Brain microvascular endothelial cell (primary cell): Measurements from ENCODE around the gene PTCHD1.

Source experiments
- DNase-seq: peaks from one replicate; pipeline ENCODE4 v3.0.0-alpha.2; 2020
- H3K27ac ChIP-seq: fragments of 250-450 bp; sonication (Bioruptor Pico); 2 replicates; pipeline ENCODE4 v1.5.1; 2020; ENCODE audit warnings: mild to moderate bottlenecking, moderate library complexity
- H3K27me3 ChIP-seq: fragments of 250-450 bp; sonication (Bioruptor Pico); replicated peaks from 2 replicates; pipeline ENCODE4 v1.5.1; 2020; ENCODE audit warnings: mild to moderate bottlenecking
- H3K36me3 ChIP-seq: fragments of 250-450 bp; sonication (Bioruptor Pico); replicated peaks from 2 replicates; pipeline ENCODE4 v1.5.1; 2020; ENCODE audit warnings: mild to moderate bottlenecking
- H3K4me3 ChIP-seq: 2 replicates; pipeline ENCODE4 v1.5.1; 2011; ENCODE audit warnings: low read depth, mild to moderate bottlenecking, control low read depth, low read length, moderate library complexity
- CTCF ChIP-seq: IDR thresholded peaks from 2 replicates; pipeline ENCODE4 v1.5.1; 2011; ENCODE audit warnings: low read depth, mild to moderate bottlenecking, moderate library complexity, low read length, control low read depth, inconsistent platforms; ENCODE audit errors: missing control alignments
- in situ Hi-C: cut with HindIII; loops from 2 replicates; pipeline ENCODE4 v1.10.0; 2017; ENCODE audit warnings: low sequenced_read_pairs, low pct_ligation_motif_present

The PTCHD1 gene

GRCh38 chrX:23374291-23374690 lies 39.6 kb downstream of the PTCHD1 start:
- no peaks in the 10 kb centered on the region for H3K36me3 ChIP-seq
- TF ChIP-seq CTCF = no peak
- H3K27me3 ChIP-seq = no peaks in the 10 kb centered on the region
- no peak overlapping the region for H3K27ac ChIP-seq
- in situ Hi-C loops = no loop called here
- H3K4me3 ChIP-seq = no peak overlapping the region
- no peak for DNase-seq

GRCh38 chrX:23376581-23376980 lies 41.9 kb downstream of the PTCHD1 start:
- Histone ChIP-seq H3K4me3 (no peak overlapping the region), H3K27me3 (no peaks in the 10 kb centered on the region), H3K27ac (no peak overlapping the region), H3K36me3 (no peaks in the 10 kb centered on the region)
- DNase-seq = no peak
- in situ Hi-C loops = no loop called here
- TF ChIP-seq CTCF = no peak

- in situ Hi-C loops = no loop called here
- H3K27ac ChIP-seq = no peak overlapping the region
- no peak for TF ChIP-seq CTCF
- H3K36me3 ChIP-seq = no peaks in the 10 kb centered on the region
- no peak overlapping the region for H3K4me3 ChIP-seq
- H3K27me3 ChIP-seq = no peaks in the 10 kb centered on the region
- no peak for DNase-seq
These were observed 45.9 kb downstream of the PTCHD1 start for GRCh38 chrX:23380581-23380980.

- no peak overlapping the region for H3K4me3 ChIP-seq
- TF ChIP-seq CTCF = no peak
- DNase-seq = no peak
- H3K36me3 ChIP-seq = no peaks in the 10 kb centered on the region
- in situ Hi-C loops = no loop called here
- no peaks in the 10 kb centered on the region for H3K27me3 ChIP-seq
- no peak overlapping the region for H3K27ac ChIP-seq
These were observed 46.7 kb downstream of the PTCHD1 start for GRCh38 chrX:23381099-23382087.

- in situ Hi-C loops = no loop called here
- H3K4me3 ChIP-seq = no peak overlapping the region
- no peaks in the 10 kb centered on the region for H3K27me3 ChIP-seq
- no peaks in the 10 kb centered on the region for H3K36me3 ChIP-seq
- no peak for TF ChIP-seq CTCF
- no peak for DNase-seq
- no peak overlapping the region for H3K27ac ChIP-seq
These were observed 47.9 kb downstream of the PTCHD1 start for GRCh38 chrX:23382572-23382971.
